HAP-1 (cell line): ENCODE measurements around the gene RSBN1L.

Experiments
- DNase-seq, 2 experiments: peaks; one replicate each; pipeline ENCODE4 v3.0.0-alpha.2; 2016 to 2020; ENCODE audit warnings: low spot score in 2 of 2
- H3K27me3 ChIP-seq: fragments of 250-450 bp; sonication (Bioruptor Pico); 2 replicates; pipeline ENCODE4 v1.5.1; 2020; ENCODE audit warnings: low read depth, mild to moderate bottlenecking, moderate library complexity
- H3K36me3 ChIP-seq: fragments of 250-450 bp; sonication (Bioruptor Pico); replicated peaks from 2 replicates; pipeline ENCODE4 v1.5.1; 2020; ENCODE audit warnings: mild to moderate bottlenecking
- H3K4me1 ChIP-seq: fragments of 250-450 bp; sonication (Bioruptor Pico); 2 replicates; pipeline ENCODE4 v1.5.1; 2020; ENCODE audit warnings: mild to moderate bottlenecking
- H3K4me3 ChIP-seq: fragments of 250-450 bp; sonication (Bioruptor Pico); 2 replicates; pipeline ENCODE4 v1.5.1; 2020; ENCODE audit warnings: mild to moderate bottlenecking, moderate library complexity
- H3K9me3 ChIP-seq: fragments of 250-450 bp; sonication (Bioruptor Pico); 2 replicates; pipeline ENCODE4 v1.5.1; 2020; ENCODE audit warnings: mild to moderate bottlenecking, moderate library complexity
- in situ Hi-C: fragments of 300-500 bp; cut with MboI; formaldehyde crosslinking; loops from 3 replicates; pipeline ENCODE4 v1.14.3; 2020; ENCODE audit warnings: low sequenced_read_pairs, inconsistent platforms, mixed read lengths

RSBN1L gene

GRCh38 chr7:77824636-77825035, 128.4 kb downstream of the RSBN1L start:
- peaks cover 2% of the 10 kb centered on the region; the same call in 1 of the 2 replicates for H3K4me1 ChIP-seq
- H3K4me3 ChIP-seq = no peak overlapping the region
- H3K9me3 ChIP-seq = peaks cover 4% of the 10 kb centered on the region; the same call in 1 of the 2 replicates
- no peaks in the 10 kb centered on the region for H3K36me3 ChIP-seq
- DNase-seq = no peak
- in situ Hi-C loops = no loop called here
- H3K27me3 ChIP-seq = no peaks in the 10 kb centered on the region

- Histone ChIP-seq H3K4me1 (peaks cover 3% of the 10 kb centered on the region; the same call in 1 of the 2 replicates), H3K27me3 (no peaks in the 10 kb centered on the region), H3K4me3 (no peak overlapping the region), H3K36me3 (no peaks in the 10 kb centered on the region), H3K9me3 (no peaks in the 10 kb centered on the region; the same call in 1 of the 2 replicates)
- in situ Hi-C loops = no loop called here
- DNase-seq = no peak
Measured at GRCh38 chr7:77825131-77825530, 128.9 kb downstream of the RSBN1L start.

- Histone ChIP-seq H3K27me3 (no peaks in the 10 kb centered on the region), H3K9me3 (no peaks in the 10 kb centered on the region), H3K4me1 (peaks cover 6% of the 10 kb centered on the region), H3K4me3 (no peak overlapping the region), H3K36me3 (no peaks in the 10 kb centered on the region)
- in situ Hi-C loops = no loop called here
- DNase-seq = no peak
Measured at GRCh38 chr7:77826300-77826699, 130.0 kb downstream of the RSBN1L start.

- H3K27me3 ChIP-seq = no peaks in the 10 kb centered on the region
- H3K4me3 ChIP-seq = no peak overlapping the region
- no peaks in the 10 kb centered on the region for H3K9me3 ChIP-seq
- no peaks in the 10 kb centered on the region for H3K36me3 ChIP-seq
- peaks cover 6% of the 10 kb centered on the region for H3K4me1 ChIP-seq
- DNase-seq = no peak
- in situ Hi-C loops = no loop called here
Measured at GRCh38 chr7:77827999-77828398, 131.7 kb downstream of the RSBN1L start.

DNA sequence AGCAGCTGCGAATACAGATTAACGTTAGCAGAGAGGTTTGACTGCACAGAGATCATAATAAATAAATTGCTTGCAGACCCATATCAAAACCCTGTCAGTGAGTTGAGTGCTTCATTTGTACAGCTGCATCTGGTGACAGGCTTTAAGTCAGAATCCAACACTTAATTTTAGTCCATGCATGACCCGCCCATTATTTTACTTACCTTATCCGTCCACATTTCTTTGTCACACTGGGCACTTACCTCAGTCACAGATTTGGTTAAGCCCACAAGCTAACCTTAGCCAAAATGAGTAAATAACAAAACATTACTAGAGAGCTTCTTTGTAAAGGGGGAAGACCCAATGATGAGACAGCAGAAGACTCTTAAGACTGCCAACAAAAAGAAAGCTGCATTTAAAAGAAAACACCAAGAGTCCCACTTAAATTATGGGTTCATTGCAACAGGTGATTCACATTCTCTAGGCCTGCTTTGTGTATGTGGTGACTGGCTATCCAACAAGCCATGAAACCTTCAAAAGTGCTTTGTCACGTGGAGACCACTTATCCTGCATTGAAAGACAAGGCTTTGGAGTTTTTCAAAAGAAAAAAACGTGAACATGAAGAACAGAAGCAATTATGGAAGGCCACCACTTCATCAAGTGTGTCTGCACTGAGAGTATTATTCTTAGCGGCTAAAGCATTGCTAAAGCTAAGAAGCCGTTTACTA, 134.5 kb downstream of the RSBN1L start:
- Histone ChIP-seq H3K9me3 (no peaks in the 10 kb centered on the region), H3K4me1 (peaks cover 13% of the 10 kb centered on the region), H3K36me3 (no peaks in the 10 kb centered on the region), H3K4me3 (no peak overlapping the region), H3K27me3 (no peaks in the 10 kb centered on the region)
- in situ Hi-C loops = no loop called here
- DNase-seq = no peak

GRCh38 chr7:77831481-77831880, 135.2 kb downstream of the RSBN1L start:
- in situ Hi-C loops = no loop called here
- H3K9me3 ChIP-seq = no peaks in the 10 kb centered on the region
- H3K27me3 ChIP-seq = no peaks in the 10 kb centered on the region
- H3K36me3 ChIP-seq = no peaks in the 10 kb centered on the region
- no peak overlapping the region for H3K4me3 ChIP-seq
- H3K4me1 ChIP-seq = peaks cover 13% of the 10 kb centered on the region
- no peak for DNase-seq

- DNase-seq = no peak
- no peak overlapping the region for H3K4me3 ChIP-seq
- H3K4me1 ChIP-seq = peaks cover 14% of the 10 kb centered on the region
- no peaks in the 10 kb centered on the region for H3K27me3 ChIP-seq
- in situ Hi-C loops = no loop called here
- no peaks in the 10 kb centered on the region for H3K9me3 ChIP-seq
- no peaks in the 10 kb centered on the region for H3K36me3 ChIP-seq
Measured at GRCh38 chr7:77831953-77832352, 135.7 kb downstream of the RSBN1L start.
